HK-2 (cell line): ENCODE results near the gene CDADC1.
"Not testable (repeated sequence)": the region's sequence is repeated elsewhere in the genome, so short reads cannot be mapped to it uniquely, and the experiment has no call there.

Source experiments
- DNase-seq: peaks from one replicate; pipeline ENCODE4 v3.0.0-alpha.2; 2018; ENCODE audit not compliant: unreplicated experiment

CDADC1 gene

DNA sequence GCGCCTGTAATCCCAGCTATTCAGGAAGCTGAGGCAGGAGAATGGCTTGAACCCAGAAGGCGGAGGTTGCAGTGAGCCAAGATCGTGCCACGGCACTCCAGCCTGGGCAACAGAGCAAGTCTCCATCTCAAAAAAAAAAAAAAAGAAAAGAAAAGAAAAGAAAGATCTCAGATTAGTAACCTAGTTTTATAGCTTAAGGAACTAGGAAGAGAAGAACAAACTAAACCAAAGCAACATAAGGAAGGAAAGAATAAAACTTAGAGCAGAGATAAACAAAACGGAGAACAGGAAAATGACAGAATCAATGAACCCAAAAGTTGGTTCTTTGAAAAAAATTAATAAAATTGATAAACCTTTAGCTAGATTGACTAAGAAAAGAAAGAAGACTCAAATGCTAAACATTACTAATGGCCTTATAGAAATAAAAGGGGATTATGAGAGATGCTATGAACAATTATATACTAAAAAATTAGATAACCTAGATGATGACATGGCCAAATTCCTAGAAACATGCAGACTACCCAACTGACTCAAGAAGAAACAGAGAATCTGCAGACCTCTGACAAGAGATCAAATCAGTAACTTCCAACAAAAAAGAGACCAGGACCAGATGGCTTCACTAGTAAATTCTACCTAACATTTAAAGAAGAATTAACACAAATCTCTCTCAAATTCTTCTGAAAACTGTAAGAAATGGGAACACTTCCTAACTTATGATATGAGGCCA, 68.2 kb downstream of the CDADC1 start:
- DNase-seq: no peak

DNA sequence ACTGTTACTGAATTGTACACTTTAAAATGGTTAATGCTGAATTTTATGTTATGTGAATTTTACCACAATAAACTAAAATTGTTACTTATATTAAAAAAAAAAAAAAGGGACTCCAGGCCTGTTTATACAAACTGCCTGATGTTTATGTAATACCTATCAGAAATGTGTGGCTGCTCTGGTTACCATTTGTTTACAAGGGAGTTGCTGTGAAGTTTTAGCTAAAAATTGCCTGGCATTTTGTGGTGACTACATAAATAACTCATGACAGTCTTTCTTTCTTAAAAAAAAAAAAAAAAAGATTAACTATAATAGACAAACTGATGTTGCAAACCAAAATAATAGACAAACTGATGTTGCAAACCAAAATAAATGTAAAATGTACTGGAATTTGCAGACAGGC, 71.8 kb downstream of the CDADC1 start:
- no peak for DNase-seq

DNA sequence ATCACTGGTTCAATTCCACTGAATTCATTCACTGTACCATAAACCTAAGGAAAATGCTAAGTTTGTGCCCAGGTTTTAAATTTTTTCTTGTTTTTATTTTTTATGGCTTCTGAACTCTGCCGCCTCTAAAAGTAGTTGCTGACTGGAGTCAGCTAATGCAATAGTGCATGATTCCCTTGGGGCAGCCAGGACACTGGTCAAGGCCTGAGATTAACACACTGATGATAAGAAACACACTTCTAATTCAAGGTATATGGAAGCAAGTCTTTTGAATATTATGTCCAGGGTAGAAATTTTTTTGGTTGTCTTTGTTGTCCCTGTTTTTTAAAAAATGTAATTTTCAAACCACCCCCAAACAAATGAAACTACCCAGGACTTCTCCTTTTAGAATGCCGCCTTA, 72.2 kb downstream of the CDADC1 start:
- no peak for DNase-seq

DNA sequence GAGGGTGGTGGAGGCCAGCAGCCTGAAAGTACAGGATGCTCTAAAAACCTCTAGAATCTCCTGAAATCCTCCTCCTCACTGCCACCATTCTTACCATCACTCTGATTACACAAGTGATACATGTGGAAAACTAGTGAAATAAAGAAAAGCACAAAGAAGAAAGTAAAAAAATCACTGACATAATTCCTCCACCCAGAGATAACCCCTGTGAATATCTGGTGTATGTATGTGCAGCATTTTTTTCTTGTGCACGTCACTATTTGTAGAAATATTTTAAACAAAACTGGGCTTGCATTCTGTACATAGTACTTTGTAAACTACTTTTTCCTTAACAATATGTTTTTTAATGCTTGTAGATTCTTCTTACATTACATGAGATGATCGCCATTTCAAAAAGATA, 73.2 kb downstream of the CDADC1 start:
- DNase-seq: no peak

DNA sequence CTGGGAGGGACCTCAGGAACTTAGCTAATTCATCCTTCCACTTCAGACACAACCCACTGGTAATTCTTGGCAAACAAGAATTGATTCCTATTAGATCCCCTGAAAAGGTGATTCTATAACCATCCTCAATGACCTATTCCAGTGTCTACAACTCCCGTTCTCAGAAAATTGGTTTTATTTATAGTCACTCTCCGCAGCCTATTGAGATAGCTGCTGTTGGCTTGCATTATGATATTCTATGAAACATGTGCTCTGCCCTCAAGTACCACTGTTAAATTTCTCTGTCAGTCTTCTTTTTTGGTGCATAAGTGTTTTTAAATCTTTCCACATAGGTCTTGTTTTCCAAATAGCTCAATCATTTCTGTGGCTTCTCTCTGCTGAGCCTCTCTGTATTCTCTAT, 75.0 kb downstream of the CDADC1 start:
- DNase-seq: no peak

DNA sequence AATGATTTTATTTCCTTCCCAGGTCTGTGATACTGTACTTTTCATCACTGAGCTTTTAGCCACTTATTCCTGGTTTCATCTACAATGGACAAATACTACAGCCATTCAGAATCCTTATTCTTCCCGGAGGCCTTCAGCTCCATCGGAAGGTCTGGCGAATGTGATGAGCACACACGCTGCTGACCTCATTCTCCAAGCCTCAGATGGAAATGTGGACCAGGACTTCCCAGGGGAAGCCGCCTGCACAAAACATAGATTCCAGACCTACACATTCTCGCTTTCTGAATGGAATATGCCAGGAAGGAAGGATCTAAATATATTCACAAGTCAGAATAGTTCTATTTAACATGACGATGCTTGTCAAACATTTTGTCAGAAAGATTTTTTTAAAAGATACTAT, 75.6 kb downstream of the CDADC1 start:
- no peak for DNase-seq

DNA sequence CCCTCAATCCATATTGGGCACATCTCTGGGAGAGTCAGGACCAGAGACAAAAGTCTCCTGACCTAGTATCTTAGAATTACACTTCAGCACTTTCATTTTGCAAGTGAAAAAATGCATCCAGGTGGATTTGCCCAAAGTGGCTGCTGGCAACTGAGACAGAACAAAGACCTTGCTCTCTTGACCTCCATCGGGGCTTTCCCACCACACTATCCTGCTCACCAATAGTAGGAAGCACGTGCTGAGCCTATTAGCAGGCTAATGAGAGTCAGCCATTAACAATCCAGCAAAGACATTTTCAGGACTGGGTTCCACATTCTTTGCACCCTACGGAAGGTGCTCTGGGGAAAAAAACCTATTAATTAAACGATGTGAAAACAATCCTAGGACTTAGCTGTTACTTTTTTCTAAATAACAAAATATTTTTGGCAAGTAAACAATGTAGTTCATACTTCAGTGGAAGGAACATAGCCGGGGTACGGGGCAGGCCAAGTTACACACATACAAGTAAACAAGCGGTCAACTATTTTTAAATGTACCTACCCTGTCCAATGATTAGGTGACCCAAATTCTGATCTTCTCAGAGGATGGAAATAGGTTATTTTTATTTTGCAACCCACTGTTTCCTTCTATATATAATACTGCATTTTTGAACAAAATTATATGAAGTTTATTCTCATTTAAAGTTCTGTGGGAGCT, 78.6 kb downstream of the CDADC1 start:
- no peak for DNase-seq

DNA sequence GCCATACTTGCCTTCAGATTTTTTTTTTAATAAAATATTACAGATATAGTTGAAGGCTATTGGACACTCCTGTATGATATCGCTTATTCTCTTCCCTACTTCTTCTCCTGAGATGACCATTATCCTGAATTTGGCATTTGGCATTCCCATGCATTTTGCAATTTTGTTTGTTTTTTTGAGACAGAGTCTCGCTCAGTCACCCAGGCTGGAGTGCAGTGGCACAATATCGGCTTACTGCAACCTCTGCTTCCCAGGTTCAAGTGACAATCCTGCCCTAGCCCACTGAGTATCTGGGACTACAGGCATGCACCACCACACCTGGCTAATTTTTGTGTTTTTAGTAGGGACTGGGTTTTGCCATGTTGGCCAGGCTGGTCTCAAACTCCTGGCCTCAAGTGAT, 79.4 kb downstream of the CDADC1 start:
- not testable (repeated sequence) for DNase-seq

DNA sequence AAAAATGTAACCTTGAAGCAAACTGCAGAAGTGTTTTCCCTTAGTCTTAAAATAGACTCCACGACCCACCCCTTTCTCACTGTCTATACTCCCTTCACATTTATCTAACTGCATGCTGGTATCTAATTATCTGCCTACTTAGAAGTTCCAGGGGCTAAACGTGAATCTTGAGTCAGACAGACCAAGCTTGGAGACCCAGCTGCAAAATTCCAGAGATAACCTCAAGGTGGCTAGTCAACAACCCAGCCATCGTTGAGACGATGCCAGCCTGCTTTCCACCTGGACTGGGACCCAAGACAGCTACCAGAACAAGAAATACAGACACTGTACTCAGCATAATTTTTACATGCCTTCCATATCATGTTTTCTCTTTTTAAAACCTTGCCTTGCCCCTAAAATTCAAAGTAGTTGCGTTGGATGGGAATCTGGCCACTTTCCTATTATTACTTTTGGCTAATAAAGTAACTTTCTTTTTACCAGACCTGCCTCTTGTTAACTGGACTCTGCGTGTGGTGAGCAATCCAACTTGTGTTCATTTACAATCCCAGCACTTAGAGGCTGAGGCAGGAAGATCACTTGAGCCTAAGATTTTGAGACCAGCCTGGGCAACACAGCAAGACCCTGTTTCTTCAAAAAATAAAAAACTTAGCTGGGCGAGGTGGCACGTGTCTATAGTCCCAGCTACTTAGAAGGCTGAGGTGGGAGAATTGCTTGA, 82.3 kb downstream of the CDADC1 start:
- no peak for DNase-seq

DNA sequence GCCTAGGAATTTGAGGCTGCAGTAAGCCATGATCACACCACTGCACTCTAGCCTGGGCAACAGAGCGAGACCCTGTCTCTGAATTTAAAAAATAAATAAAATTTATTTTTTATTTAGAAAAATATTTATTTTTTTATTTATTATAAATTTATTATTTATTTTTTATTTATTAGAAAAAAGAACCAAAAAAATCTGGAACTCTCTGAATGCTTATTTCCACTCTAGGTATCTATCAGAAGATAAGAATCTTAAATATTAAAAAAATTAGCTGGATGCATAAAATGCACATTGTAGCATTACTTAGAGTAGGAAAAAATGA, 82.8 kb downstream of the CDADC1 start:
- DNase-seq: no peak

DNA sequence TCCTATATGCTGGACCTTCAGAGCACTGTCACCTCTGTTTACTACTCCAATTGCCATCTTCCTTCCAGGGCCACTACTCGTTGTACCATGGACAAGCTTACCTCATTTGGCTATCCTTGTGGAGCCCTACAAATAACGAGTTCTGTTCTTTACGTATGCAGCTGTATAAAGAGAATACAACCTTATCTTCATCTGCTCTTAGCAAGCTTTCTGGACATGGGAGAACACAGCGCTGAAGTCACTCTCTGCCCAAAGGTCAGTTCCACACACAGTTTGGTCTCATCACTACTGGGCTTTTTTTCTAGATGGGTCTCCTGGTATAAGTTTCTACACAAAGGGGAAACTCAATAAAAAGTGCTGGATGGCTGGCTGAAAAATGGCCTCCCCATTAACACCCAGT, 88.9 kb downstream of the CDADC1 start:
- DNase-seq: no peak

DNA sequence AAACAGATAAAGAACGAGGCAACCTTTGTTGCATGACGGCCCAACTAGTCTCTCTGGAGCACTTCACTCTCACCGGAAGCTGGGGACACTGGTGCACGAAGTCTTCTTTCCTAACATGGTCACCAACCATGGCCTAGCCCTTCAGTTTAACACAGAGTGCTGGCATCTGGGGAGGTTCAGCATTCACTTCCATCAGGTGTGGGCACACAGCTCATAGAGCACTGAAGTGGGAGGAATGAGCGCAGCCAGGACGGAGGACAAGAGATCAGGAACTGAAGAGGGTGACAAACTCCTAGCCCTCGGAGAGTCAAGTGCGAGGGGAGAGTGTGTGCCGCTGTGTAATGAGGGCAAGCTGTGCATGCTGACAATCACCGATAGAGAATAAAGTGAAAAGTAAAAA, 92.4 kb downstream of the CDADC1 start:
- no peak for DNase-seq

DNA sequence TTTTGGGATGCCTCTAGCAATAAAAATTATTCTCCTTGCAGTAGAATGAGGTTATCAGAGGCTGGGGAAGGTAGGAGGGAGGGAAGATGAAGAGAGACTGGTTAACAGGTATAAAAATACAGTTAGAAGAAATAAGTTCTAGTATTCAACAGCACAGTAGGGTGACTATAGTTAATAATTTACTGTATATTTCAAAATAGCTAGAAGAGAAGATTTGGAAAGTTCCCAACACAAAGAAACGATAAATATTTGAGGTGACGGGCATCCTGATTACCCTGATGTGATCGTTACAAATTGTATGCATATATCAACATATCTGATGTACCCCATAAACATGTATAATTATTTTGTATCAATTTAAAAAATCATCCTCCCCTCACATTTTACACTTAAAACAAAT, 93.8 kb downstream of the CDADC1 start:
- DNase-seq: no peak

DNA sequence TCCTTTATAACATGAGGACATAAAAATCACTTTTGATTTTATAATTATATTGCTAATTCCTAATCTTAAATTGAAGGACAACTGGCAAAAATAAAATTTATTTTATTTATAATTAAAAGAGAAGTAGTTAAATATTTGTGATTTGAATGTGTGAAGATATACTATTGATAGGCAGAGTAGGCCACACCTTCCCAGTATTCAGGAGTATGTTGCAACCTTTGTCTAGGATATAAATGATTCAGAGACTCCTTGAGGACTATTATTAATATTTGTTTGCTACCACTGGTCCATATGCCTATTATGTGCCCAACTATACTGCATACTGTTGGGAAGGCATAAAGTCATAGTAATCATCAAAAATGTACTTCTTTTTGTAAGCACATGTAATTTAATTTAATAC, 94.2 kb downstream of the CDADC1 start:
- DNase-seq: no peak

DNA sequence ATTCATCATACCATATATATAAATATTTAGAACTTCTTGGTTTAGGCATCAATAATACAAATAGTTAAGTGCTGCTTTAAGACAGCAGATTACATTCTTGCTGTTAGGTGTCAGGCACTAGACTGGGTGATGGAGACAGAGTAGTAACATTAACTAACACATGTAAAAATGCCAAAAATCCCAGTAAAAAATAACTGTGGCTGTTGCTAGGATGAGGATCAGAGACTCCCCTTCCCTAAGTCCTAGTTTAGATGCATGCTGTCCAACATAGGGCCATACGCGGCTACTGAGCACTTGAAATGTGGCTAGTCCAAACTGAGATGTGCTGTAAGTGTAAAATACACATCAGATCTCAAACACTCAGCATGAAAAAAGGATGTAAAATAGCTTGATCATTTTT, 94.7 kb downstream of the CDADC1 start:
- DNase-seq: no peak
